ENCODE results near the gene QPRT.
"Not testable (repeated sequence)": the region's sequence is repeated elsewhere in the genome, so short reads cannot be mapped to it uniquely, and the experiment has no call there.

QPRT gene

DNA sequence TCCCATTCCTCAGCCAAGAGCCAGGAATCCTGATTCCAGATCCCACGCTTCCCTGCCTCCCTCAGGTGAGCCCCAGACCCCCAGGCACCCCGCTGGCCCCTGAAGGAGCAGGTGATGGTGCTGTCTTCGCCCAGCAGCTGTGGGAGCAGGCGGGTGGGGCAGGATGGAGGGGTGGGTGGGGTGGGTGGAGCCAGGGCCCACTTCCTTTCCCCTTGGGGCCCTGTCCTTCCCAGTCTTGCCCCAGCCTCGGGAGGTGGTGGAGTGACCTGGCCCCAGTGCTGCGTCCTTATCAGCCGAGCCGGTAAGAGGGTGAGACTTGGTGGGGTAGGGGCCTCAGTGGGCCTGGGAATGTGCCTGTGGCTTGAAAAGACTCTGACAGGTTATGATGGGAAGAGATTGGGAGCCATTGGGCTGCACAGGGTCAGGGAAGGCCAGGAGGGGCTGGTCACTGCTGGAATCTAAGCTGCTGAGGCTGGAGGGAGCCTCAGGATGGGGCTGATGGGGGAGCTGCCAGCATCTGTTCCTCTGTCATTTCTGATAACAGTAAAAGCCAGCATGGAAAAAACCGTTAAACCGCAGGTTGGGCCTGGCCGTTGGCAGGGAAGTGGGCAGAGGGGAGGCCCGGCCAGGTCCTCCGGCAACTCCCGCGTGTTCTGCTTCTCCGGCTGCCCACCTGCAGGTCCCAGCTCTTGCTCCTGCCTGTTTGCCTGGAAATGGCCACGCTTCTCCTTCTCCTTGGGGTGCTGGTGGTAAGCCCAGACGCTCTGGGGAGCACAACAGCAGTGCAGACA is 15.8 kb upstream of the QPRT start, which contains the start of gene SPN:
TSS of gene SPN (plus strand) at position 232 of the 791 bp plus-strand sequence. CDS start at position 714, 482 bp downstream.
- peak; percentile 99 for DNase-seq

DNA sequence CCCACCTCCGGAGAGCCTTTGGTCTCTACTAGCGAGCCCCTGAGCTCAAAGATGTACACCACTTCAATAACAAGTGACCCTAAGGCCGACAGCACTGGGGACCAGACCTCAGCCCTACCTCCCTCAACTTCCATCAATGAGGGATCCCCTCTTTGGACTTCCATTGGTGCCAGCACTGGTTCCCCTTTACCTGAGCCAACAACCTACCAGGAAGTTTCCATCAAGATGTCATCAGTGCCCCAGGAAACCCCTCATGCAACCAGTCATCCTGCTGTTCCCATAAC is 15.2 kb upstream of the QPRT start:
- no peak for DNase-seq

DNA sequence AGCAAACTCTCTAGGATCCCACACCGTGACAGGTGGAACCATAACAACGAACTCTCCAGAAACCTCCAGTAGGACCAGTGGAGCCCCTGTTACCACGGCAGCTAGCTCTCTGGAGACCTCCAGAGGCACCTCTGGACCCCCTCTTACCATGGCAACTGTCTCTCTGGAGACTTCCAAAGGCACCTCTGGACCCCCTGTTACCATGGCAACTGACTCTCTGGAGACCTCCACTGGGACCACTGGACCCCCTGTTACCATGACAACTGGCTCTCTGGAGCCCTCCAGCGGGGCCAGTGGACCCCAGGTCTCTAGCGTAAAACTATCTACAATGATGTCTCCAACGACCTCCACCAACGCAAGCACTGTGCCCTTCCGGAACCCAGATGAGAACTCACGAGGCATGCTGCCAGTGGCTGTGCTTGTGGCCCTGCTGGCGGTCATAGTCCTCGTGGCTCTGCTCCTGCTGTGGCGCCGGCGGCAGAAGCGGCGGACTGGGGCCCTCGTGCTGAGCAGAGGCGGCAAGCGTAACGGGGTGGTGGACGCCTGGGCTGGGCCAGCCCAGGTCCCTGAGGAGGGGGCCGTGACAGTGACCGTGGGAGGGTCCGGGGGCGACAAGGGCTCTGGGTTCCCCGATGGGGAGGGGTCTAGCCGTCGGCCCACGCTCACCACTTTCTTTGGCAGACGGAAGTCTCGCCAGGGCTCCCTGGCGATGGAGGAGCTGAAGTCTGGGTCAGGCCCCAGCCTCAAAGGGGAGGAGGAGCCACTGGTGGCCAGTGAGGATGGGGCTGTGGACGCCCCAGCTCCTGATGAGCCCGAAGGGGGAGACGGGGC is 14.7 kb upstream of the QPRT start:
- DNase-seq: peak; percentile 83

DNA sequence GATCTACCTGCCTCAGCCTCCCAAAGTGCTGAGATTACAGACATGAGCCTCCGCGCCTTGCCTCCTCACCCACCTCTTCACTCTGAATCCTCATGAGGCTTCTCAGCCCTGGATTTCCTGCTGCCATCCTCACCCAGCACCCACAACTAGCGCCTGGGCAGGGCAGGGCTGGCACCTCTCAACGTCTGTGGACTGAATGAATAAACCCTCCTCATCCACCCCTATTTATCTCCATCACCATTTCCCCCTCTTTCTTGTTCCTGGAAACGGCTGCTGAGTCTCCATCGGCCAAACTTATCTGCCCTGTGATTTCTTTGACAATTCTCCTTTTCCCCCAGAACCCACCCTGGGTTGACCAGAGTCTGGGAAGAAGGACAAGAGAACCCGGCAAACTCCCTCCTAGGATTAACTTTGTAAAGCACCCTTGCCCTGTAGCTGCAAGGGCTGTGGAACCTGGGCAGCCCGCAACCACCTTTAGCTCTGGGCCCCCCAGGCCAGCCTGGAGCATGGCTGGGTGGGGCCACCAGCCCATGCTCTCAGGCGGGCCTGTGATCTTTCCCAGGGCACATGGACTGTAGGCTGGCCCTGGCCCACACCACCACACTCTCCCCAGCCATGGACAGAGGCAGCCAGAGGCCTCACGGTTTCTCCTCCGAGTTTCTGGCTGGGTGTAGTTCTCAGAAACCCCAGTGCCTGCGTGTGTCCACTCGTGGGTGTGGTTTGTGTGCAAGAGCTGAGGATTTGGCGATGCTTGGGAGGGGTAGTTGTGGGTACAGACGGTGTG is 13.5 kb upstream of the QPRT start:
- peak; percentile 66 for DNase-seq

DNA sequence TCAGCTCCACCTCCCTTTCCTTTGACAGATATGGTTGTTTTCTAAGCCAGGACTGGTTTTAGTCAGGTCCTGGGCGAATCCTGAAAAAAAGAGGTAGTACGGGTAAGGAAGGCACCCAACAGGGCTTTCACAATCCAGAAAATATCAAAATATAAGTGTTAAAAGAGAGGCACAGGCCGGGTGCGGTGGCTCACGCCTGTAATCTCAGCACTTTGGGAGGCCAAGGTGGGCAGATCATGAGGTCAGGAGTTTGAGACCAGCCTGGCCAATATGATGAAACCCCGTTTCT is 11.7 kb upstream of the QPRT start:
- DNase-seq: not testable (repeated sequence)

DNA sequence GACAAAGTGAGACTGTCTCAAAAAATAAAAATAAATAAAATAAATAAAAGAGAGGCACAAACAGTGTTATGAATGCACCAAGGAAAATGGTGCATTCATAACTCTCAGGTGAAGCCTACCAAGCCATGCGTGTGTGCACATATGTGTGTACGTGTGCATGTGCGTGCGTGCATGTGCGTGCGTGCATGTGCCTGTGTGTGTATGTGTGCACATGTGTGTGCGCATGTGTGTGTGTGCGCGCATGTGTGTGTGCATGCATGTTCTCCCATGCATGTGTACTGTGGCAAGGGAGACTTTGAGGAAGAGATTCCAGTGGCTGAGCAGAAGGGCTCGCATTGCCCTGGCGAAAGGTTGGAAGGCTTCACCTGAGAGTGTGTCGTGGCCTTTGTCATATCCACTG is 11.2 kb upstream of the QPRT start:
- DNase-seq: no peak

DNA sequence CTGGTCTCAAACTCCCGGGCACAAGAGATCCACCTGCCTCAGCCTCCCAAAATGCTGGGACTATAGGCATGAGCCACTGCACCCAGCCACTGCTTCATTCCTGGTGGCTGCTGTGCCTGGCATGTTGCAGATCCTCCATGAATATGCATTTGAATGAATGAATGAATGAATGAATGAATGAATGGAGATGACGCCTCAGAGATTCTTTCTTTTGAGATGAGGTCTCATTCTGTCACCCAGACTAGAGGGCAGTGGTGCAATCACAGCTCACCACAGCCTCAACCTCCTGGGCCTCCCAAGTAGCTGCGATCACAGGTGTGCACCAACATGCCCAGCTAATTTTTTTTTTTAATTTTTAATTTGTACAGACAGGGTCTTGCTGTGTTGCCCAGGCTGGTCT is 10.7 kb upstream of the QPRT start:
- DNase-seq: no peak

DNA sequence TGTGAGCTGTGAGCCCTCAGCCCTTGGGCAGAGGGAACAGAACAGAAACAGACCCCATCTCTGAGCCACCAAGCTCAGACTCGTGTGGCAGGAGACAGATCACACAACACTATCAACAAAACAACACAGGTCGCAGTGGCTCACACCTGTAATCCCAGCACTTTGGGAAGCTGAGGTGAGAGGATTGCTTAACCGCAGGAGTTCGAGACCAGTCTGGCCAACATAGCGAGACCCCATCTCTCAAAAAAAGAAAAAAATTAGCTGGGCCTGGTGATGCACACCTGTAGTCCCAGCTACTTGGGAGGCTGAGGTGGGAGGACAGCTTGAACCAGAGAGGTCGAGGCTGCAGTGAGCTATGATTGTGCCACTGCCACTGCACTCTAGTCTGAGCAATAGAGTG is 5.5 kb upstream of the QPRT start:
- no peak for DNase-seq

DNA sequence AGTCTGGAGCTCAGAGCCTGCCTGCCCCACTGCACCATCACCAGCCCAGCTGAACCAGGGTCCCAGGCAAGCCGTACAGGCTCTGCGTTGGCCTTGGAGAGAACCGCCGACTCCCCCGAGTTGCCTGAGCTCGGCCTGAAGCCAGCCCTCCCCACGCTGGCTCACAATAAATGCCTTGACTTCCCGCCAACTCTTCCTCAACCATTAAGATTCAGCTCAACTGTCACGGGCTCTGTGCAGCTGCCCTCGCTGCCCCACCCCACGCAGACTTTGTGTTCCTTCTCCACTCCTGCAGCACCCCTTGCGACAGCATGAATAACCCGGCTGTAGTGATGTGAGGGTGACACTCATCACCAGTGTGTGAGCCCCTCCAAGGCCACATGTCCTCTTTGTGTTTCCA is 4.8 kb upstream of the QPRT start:
- DNase-seq: peak; percentile 78

DNA sequence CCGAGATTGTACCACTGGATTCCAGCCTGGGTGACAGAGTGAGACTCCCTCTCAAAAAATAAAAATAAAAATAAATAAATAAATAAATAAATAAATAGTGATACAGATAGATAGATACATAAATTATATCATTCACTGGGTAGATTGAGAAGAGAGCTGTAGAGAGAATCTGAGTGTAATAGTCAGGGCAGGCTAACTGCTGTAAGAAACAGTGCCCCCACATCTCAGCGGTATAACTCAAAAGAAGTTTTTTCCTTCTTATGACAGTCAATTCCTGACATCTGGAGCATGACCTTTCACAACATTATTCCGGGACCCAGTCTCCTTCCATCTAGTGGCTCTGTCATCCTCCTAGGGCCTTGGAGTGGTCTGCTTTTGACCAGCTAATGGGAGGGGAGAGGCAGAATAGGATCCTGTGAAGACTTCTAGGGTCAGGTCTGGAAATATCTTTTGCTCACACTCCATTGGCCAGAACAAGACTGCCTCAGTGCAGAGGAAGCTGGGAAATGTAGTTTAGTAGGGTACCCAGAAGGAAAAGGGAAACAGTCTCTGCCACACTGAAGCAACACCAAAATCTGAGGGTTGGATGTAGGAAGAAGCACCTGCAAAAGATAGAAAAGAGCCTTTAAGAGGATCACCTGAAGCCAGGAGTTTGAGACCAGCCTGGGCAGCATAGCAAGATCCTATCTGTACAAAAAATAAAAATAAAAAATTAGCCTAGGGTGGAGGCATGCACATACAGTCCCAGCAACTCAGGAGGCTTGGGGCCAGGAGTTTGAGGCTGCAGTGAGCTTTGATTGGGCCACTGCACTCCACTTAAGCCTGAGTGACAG is 3.0 kb upstream of the QPRT start:
- peak; percentile 83 for DNase-seq

DNA sequence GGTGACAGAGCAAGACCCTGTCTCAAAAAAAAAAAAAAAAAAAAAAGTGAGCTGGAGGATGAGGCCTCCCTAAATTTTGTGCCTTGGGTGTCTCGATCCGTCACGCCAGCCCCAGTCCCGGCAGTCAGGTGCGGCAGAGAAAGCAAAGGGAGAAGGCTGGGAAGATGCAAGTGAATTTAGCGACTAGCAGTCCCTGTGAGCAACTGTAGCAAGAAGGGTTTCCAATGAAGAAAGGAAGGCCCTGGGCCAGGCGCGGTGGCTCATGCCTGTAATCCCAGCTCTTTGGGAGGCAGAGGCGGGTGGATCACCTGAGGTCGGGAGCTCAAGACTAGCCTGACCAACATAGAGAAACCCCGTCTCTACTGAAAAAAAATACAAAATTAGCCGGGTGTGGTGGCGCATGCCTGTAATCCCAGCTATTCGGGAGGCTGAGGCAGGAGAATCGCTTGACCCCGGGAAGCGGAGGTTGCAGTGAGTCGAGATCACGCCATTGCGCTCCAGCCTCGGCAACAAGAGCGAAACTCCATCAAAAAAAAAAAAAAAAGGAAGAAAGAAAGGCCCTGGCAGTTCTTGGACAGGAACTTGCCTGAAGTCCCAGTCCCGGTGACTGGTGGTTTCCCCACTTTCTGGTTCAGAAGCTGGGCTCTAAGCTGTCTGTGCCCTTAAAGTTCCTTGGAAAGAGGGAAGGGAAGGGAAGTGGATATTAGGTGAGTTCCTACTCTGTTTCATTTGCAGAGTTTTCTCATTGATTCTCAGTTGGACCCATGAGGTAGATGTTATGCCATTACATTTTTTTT is 1.8 kb upstream of the QPRT start:
- no peak for DNase-seq

DNA sequence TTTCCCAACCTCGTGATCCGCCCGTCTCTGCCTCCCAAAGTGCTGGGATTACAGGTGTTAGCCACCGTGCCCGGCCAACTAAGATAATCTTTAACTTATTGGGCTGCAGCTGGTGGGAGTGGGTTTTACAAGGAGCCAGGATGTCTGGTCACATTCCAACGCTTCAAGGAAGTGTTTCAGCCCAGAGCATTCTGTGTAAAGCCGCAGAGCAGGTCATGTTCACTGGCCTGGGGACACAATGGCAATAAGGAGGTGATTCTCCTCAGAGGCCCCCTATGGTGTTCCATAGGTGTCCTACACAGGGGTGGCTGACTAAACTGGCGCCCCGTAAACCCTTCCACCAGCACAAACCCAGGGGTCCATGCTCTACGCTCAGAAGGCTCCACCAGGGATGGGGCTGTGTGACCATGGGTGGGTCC is 1.2 kb downstream of the QPRT start:
- DNase-seq: no peak

DNA sequence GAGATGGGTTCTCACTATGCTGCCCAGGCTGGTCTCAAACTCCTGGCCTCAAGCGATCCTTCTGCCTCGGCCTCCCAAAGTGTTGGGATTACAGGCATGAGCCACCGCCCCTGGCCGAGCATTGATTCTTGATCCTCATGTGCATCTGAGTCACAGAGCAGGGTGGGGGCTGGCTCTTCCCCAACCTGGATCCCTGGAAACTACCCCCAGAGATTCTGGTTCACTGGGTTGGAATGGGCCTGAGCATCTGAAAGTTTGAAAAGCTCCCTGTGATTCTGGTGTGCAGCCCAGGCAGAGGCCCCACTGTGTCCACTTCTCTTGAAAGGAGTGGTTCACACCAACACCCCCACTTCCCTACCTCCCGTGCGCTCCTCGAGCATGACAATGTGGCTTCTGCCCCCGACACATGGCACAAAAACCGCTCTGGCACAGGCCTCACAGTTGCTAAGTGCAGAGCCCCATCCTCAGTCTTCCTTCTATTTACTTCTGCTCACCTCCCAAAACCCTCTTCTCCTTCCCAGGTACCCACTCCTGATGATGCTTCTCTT is 4.6 kb downstream of the QPRT start:
- no peak for DNase-seq

DNA sequence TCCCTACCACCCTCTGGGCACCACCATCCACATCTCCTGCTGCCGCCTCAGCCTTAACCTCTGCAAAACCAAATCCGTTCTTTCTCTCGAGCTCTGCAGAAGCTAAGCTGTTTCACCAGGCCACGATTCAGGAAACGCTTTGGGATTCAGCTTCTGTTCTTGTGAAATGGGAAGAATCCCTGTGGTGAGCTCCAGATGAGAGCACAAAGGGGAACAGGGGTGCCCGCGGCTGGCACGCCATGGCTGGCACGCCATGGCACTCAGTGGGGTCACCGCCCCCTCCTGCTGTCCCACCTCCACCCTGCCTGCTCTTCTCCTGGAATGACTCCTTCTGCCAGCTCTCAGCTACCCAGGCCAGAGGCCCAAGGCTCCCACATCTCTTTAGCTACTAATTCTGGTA is 5.7 kb downstream of the QPRT start:
- no peak for DNase-seq

DNA sequence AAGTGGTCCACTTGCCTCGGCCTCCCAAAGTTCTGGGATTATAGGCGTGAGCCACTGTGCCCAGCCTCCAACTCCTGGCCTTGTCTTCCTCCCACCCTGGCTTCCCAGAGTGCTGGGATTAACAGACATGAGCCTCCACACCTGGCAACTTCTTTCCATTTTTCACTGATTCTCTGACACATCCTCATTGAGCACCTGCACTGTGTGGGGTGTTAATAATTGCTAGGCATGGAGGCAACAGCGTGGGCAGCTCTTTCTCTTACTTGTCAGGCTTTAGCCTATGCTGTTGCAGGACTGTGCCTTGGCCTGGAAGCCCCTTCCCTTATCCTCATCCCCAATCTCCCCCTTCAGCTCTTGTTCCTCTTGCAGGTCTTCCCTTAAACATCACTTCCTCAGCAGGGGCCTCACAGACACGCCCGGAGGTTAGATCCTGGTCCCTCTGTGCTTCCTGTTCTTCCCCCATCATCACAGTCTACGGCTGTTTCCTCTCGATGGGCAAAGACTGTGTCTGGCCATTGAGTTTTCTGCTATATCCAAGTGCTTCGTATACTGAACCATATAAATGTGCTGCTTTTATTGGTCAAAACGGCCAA is 7.9 kb downstream of the QPRT start:
- peak; percentile 76 for DNase-seq

DNA sequence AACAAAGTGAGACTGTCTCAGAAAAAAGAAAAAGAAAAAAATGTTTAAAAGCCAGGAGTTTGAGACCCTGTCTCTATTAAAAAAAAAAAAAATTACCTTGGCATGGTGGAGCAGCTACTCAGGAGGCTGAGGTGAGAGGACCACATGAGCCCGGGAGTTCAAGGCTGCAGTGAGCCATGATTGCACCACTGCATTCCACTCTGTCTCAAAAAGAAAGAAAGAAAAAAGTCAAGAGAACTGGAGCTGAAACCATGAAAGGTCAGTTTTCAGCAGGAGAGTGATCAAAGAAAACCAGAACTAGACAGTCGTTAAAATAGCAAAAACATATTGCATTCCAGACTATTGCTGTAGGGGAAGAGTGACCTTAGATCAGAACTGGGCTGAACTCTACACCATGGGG is 8.8 kb downstream of the QPRT start:
- no peak for DNase-seq

DNA sequence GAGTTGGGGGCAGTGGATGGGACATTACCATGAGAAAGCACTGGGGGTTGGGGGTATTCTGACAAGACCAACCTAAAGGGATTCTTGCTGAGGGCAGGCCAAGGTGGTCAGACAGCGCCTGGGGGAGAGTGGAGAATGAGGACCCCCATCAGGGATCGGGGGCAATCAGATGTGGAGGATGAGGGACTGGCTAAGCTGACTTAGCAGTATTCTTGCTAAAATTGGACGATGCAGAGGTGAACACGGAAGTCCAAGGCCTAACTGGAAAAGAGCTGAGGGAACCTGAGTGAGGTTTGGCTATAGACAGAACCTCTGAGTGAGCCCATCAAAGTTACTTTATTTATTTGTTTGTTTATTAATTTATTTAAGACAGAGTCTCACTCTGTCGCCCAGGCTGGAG is 9.2 kb downstream of the QPRT start:
- DNase-seq: no peak

DNA sequence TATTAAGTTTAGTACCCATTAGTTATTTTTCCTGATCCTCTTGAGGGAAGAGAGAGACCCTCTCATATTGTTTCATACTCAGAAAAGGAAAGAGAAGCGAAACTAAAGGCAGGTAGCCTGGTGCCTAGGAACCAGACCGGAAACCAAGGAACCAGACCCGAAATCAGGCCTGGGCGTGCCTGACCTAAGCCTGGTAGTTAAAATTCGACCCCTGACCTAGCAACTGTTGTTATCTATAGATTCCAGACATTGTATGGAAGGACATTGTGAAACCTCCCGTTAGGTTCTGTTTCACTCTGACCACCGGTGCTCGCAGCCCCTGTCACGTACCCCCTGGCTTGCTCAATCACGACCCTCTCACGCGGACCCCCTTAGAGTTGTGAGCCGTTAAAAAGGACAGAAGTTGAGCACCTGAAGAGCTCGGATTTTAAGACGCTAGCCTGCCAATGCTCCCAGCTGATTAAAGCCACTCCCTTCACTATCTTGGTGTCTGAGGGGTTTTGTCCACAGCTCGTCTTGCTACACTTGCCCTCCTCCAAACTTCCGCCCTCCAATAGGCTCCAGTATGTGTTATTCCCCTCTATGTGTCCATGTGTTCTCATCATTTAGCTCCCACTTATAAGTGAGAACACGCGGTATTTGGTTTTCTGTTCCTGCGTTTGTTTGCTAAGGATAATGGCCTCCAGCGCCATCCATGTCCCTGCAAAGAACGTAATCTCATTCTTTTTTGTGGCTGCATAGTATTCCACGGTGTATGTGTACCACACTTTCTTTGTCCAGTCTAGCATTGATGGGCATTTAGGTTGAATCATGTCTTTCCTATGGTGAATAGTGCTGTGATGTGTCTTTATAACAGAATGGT is 10.7 kb downstream of the QPRT start:
- DNase-seq: peak; percentile 73

DNA sequence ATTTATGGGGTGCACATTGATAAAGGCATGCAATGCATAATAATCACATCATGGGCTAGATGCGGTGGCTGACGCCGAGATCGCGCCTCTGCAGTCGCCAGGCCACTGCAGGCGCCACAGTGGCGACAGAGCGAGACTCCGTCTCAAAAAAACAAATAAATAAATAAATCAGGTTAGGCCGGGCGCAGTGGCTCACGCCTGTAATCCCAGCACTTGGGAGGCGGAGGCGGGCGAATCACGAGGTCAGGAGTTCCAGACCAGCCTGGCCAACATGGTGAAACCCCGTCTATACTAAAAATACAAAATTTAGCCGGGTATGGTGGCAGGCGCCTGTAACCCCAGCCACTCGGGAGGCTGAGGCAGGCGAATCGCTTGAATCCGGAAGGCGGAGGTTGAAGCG is 13.6 kb downstream of the QPRT start:
- DNase-seq: not testable (repeated sequence)
